Ramos (cell line): ENCODE measurements around the gene DOK1.

ENCODE experiments used
- in situ Hi-C: fragments of 300-500 bp; cut with MboI; formaldehyde crosslinking; loops from one replicate; pipeline ENCODE4 v1.14.3; 2022; ENCODE audit warnings: low sequenced_read_pairs; ENCODE audit not compliant: unreplicated experiment

DOK1 gene

GRCh38 chr2:74524955-74525716 lies 29.4 kb upstream of the DOK1 start:
- in situ Hi-C loops, result no loop called here

GRCh38 chr2:74525717-74526648 lies 28.5 kb upstream of the DOK1 start, which contains the start of gene DQX1:
DQX1 (minus strand) TSS chr2:74526231; CDS start chr2:74525729, 502 bp downstream.
- in situ Hi-C loops, result no loop called here

- in situ Hi-C loops, result no loop called here
Measured at GRCh38 chr2:74526649-74527230, 27.8 kb upstream of the DOK1 start.

- in situ Hi-C loops, result no loop called here
Measured at GRCh38 chr2:74527741-74528140, 26.8 kb upstream of the DOK1 start.

GRCh38 chr2:74528600-74529356 lies 25.7 kb upstream of the DOK1 start:
- in situ Hi-C loops, result no loop called here

- in situ Hi-C loops, result no loop called here
Measured at GRCh38 chr2:74529357-74530238, 24.9 kb upstream of the DOK1 start, which contains the start of the genes AUP1 and HTRA2. AUP1 (minus strand) TSS chr2:74529706; CDS start chr2:74529629, 77 bp downstream. HTRA2 (plus strand) TSS chr2:74529933; CDS start chr2:74530007, 74 bp downstream.

GRCh38 chr2:74530239-74531187 lies 24.0 kb upstream of the DOK1 start:
- in situ Hi-C loops, result no loop called here

GRCh38 chr2:74531666-74532065 lies 22.9 kb upstream of the DOK1 start:
- in situ Hi-C loops, result no loop called here

- in situ Hi-C loops, result no loop called here
Measured at GRCh38 chr2:74532222-74532621, 22.3 kb upstream of the DOK1 start.

- in situ Hi-C loops, result no loop called here
Measured at GRCh38 chr2:74533464-74533863, 21.1 kb upstream of the DOK1 start.

- in situ Hi-C loops, result no loop called here
Measured at GRCh38 chr2:74534411-74534810, 20.1 kb upstream of the DOK1 start.

GRCh38 chr2:74535440-74535965 lies 19.0 kb upstream of the DOK1 start:
- in situ Hi-C loops, result no loop called here

GRCh38 chr2:74536166-74536950 lies 18.2 kb upstream of the DOK1 start:
- in situ Hi-C loops, result no loop called here

GRCh38 chr2:74537140-74537539 lies 17.4 kb upstream of the DOK1 start:
- in situ Hi-C loops, result no loop called here

GRCh38 chr2:74538881-74539339 lies 15.6 kb upstream of the DOK1 start:
- in situ Hi-C loops, result no loop called here

GRCh38 chr2:74540291-74540690 lies 14.2 kb upstream of the DOK1 start:
- in situ Hi-C loops, result no loop called here

- in situ Hi-C loops, result no loop called here
Measured at GRCh38 chr2:74542978-74543377, 11.5 kb upstream of the DOK1 start.
